HEK293 (cell line): ENCODE data around the gene ATP8A2.
A peak's percentile ranks its signal among the peaks of the same experiment; 100 is the strongest.

ENCODE experiments used
- CTCF ChIA-PET: fragments of 350-600 bp; formaldehyde crosslinking; extraction: SDS; loops from one replicate; lab custom pipeline; 2021; ENCODE audit warnings: antibody characterized with exemption; lab: Yijun Ruan, JAX
- POLR2A ChIA-PET: fragments of 300-600 bp; formaldehyde crosslinking; extraction: SDS; loops from one replicate; lab custom pipeline; 2020; ENCODE audit warnings: antibody characterized with exemption, inconsistent platforms; lab: Yijun Ruan, JAX
- H3K27ac ChIP-seq: fragments of 200-500 bp; sonication (Bioruptor generic); 2 replicates; pipeline ENCODE4 v1.5.1; 2014; ENCODE audit warnings: low read depth, low read length, control low read depth, inconsistent platforms; ENCODE audit errors: extremely low read depth
- H3K36me3 ChIP-seq, 2 experiments: fragments of 200-500 bp in 1 of 2; sonication (Bioruptor generic) in 1 of 2; 1 replicate in 1 of 2; 2 replicates in 1 of 2; pipeline ENCODE4 v1.5.1; 2014 to 2017; ENCODE audit warnings: inconsistent platforms in 2 of 2, low read length in 2 of 2; ENCODE audit not compliant: control insufficient read depth in 2 of 2, insufficient read depth in 1 of 2
- H3K4me1 ChIP-seq: fragments of 200-500 bp; sonication (Bioruptor generic); 2 replicates; pipeline ENCODE4 v1.5.1; 2014; ENCODE audit warnings: mild to moderate bottlenecking, low read length, inconsistent platforms; ENCODE audit not compliant: control insufficient read depth, insufficient read depth
- H3K4me3 ChIP-seq: 2 replicates; pipeline ENCODE4 v1.5.1; 2011; ENCODE audit warnings: low read depth, mild to moderate bottlenecking, control low read depth, low read length, moderate library complexity
- H3K9me3 ChIP-seq: fragments of 200-500 bp; sonication (Bioruptor generic); 2 replicates; pipeline ENCODE4 v1.5.1; 2014; ENCODE audit warnings: low read depth, low read length, inconsistent platforms; ENCODE audit not compliant: control insufficient read depth, insufficient read depth
- KLF8 ChIP-seq: fragments of 450-650 bp; formaldehyde crosslinking; IDR thresholded peaks from 2 replicates; pipeline ENCODE4 v1.5.1; 2016; ENCODE audit warnings: missing biosample characterization, missing genetic modification characterization
- PATZ1 ChIP-seq: fragments of 450-650 bp; formaldehyde crosslinking; IDR thresholded peaks from 2 replicates; pipeline ENCODE4 v1.5.1; 2016; ENCODE audit warnings: missing biosample characterization, missing genetic modification characterization
- SCRT1 ChIP-seq: fragments of 450-650 bp; formaldehyde crosslinking; IDR thresholded peaks from 2 replicates; pipeline ENCODE4 v1.5.1; 2016; ENCODE audit warnings: missing biosample characterization, missing genetic modification characterization, borderline replicate concordance
- WT1 ChIP-seq: fragments of 450-650 bp; formaldehyde crosslinking; IDR thresholded peaks from 2 replicates; pipeline ENCODE4 v1.5.1; 2016; ENCODE audit warnings: missing biosample characterization, missing genetic modification characterization
- ZBTB10 ChIP-seq: fragments of 450-650 bp; formaldehyde crosslinking; IDR thresholded peaks from 2 replicates; pipeline ENCODE4 v1.5.1; 2016; ENCODE audit warnings: missing biosample characterization, missing genetic modification characterization
- ZBTB11 ChIP-seq: fragments of 450-650 bp; formaldehyde crosslinking; conservative IDR thresholded peaks from 2 replicates; pipeline ENCODE4 v1.5.1; 2016; ENCODE audit warnings: low read depth, missing biosample characterization, missing genetic modification characterization
- ZBTB26 ChIP-seq: fragments of 450-650 bp; formaldehyde crosslinking; optimal IDR thresholded peaks from 2 replicates; pipeline ENCODE3; 2016; ENCODE audit warnings: missing biosample characterization, mild to moderate bottlenecking, missing genetic modification characterization
- ZFHX2 ChIP-seq: fragments of 450-650 bp; formaldehyde crosslinking; conservative IDR thresholded peaks from 2 replicates; pipeline ENCODE4 v1.5.1; 2016; ENCODE audit warnings: missing biosample characterization, missing genetic modification characterization
- ZFP3 ChIP-seq: fragments of 450-650 bp; formaldehyde crosslinking; IDR thresholded peaks from 2 replicates; pipeline ENCODE4 v1.5.1; 2016; ENCODE audit warnings: low read depth, missing biosample characterization, missing genetic modification characterization
- ZNF133 ChIP-seq: fragments of 450-650 bp; formaldehyde crosslinking; IDR thresholded peaks from 2 replicates; pipeline ENCODE4 v1.5.1; 2016; ENCODE audit warnings: missing biosample characterization, missing genetic modification characterization
- ZNF169 ChIP-seq: fragments of 450-650 bp; formaldehyde crosslinking; IDR thresholded peaks from 2 replicates; pipeline ENCODE4 v1.5.1; 2016; ENCODE audit warnings: missing biosample characterization, missing genetic modification characterization
- ZNF23 ChIP-seq: fragments of 450-650 bp; formaldehyde crosslinking; IDR thresholded peaks from 2 replicates; pipeline ENCODE4 v1.5.1; 2016; ENCODE audit warnings: missing biosample characterization, missing genetic modification characterization, borderline replicate concordance
- ZNF513 ChIP-seq: fragments of 450-650 bp; IDR thresholded peaks from 2 replicates; pipeline ENCODE4 v1.5.1; 2018; ENCODE audit warnings: missing biosample characterization, missing genetic modification characterization
- ZNF596 ChIP-seq: fragments of 450-650 bp; IDR thresholded peaks from 2 replicates; pipeline ENCODE4 v1.5.0; 2018; ENCODE audit warnings: missing biosample characterization, mild to moderate bottlenecking, missing genetic modification characterization, moderate library complexity
- ZNF629 ChIP-seq: fragments of 450-650 bp; formaldehyde crosslinking; IDR thresholded peaks from 2 replicates; pipeline ENCODE4 v1.5.1; 2017; ENCODE audit warnings: missing biosample characterization, missing genetic modification characterization
- ZNF664 ChIP-seq: fragments of 450-650 bp; formaldehyde crosslinking; IDR thresholded peaks from 2 replicates; pipeline ENCODE4 v1.5.1; 2016; ENCODE audit warnings: missing biosample characterization, missing genetic modification characterization
- ZNF747 ChIP-seq: fragments of 450-650 bp; formaldehyde crosslinking; IDR thresholded peaks from 2 replicates; pipeline ENCODE4 v1.5.1; 2016; ENCODE audit warnings: missing biosample characterization, missing genetic modification characterization

ATP8A2 gene

GRCh38 chr13:26017932-26018665 lies 646.3 kb downstream of the ATP8A2 start:
- TF ChIP-seq ZFP3 (tag by site-specific recombination) = no peak
- peak; percentile 41 for TF ChIP-seq ZFHX2
- Histone ChIP-seq H3K4me1 (peaks cover 9% of the 10 kb centered on the region), H3K9me3 (no peaks in the 10 kb centered on the region), H3K36me3 (no peaks in the 10 kb centered on the region), H3K27ac (no peak overlapping the region), H3K4me3 (no peak overlapping the region)
- ChIA-PET CTCF (no interaction called here), POLR2A (no interaction called here)

- CTCF ChIA-PET = interaction anchor here (0.5 to 1.0 kb wide), 2 partner anchors 17 to 43 kb away, joined by 3 read pairs; no protein-coding TSS in a partner anchor
- Histone ChIP-seq H3K4me3 (no peak overlapping the region), H3K9me3 (no peaks in the 10 kb centered on the region), H3K27ac (no peak overlapping the region), H3K4me1 (peaks cover 11% of the 10 kb centered on the region), H3K36me3 (no peaks in the 10 kb centered on the region)
- POLR2A ChIA-PET = no interaction called here
- TF ChIP-seq ZNF664 (tag by site-specific recombination) (no peak), ZNF23 (no peak), ZBTB11 (tag by site-specific recombination) (no peak), ZNF169 (tag by site-specific recombination) (no peak), WT1 (tag by site-specific recombination) (no peak), ZNF629 (tag by site-specific recombination) (no peak), KLF8 (no peak), ZNF747 (tag by site-specific recombination) (no peak), SCRT1 (tag by site-specific recombination) (no peak), ZBTB10 (tag by site-specific recombination) (no peak), ZBTB26 (tag by site-specific recombination) (no peak), ZNF596 (tag by site-specific recombination) (no peak), ZNF133 (no peak), ZNF513 (tag by site-specific recombination) (no peak), PATZ1 (tag by site-specific recombination) (no peak)
Observed at GRCh38 chr13:26019251-26019650, 647.5 kb downstream of the ATP8A2 start.
